Measurements from ENCODE around the gene SERTM1.

DNA sequence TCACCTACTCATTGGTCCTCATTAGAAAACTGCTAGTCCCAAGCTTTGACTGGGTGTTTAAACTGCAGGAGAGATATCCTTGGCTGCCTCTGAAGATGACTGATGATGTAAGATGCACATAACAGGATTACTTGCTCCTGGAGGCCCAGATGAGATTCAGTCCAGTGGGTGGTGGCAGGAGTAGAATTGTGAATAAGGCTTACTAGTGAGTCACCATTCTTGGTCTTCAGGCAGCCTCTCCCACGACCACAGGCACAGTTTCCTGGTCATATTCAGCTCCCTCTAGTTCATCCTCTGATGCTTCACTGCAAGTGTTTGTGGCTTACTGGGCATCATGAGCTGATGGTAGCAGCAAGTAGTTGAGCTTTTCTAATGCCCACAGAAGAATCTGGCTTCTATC is 12.1 kb downstream of the SERTM1 start:
- TF ChIP-seq CTCF (IDR thresholded peaks at IDR 0.05) = no peak
- TF ChIP-seq POLR2A (IDR thresholded peaks at IDR 0.05) = no peak

Measured in thyroid gland (tissue), 4 donors.